Measurements from ENCODE around the gene PCGF3.

GRCh38 chr4:807792-808191 lies 102.2 kb downstream of the PCGF3 start:
- TF ChIP-seq POLR2A (IDR thresholded peaks at IDR 0.05; ENCODE audit: low read length): no peak
- no peak for TF ChIP-seq GATA1 (IDR thresholded peaks at IDR 0.05; ENCODE audit: low read depth, low read length)

Measured in erythroblast (primary cell).